Measurements from ENCODE around the gene CEP126.
"Not testable (repeated sequence)": the region's sequence is repeated elsewhere in the genome, so short reads cannot be mapped to it uniquely, and the experiment has no call there.

The CEP126 gene

GRCh38 chr11:101960231-101960630, 45.4 kb downstream of the CEP126 start:
- CTCF ChIA-PET: no interaction called here
- Histone ChIP-seq H3K9me3 (ENCODE audit: control insufficient read depth, insufficient read depth, low read depth, low read length) (no peaks in the 10 kb centered on the region), H3K36me3 (ENCODE audit: control insufficient read depth in 2 of 2, insufficient read depth in 1 of 2, low read length in 2 of 2) (no peaks in the 10 kb centered on the region), H3K4me3 (ENCODE audit: low read depth, low read length) (no peak overlapping the region), H3K27ac (ENCODE audit: extremely low read depth, low read depth, low read length) (no peak overlapping the region), H3K4me1 (ENCODE audit: control insufficient read depth, insufficient read depth, low read length) (no peaks in the 10 kb centered on the region)
- TF ChIP-seq ZNF23 (tag by site-specific recombination; IDR thresholded peaks at IDR 0.05; ENCODE audit: borderline replicate concordance) (no peak), ZNF211 (tag by site-specific recombination; IDR thresholded peaks at IDR 0.05; ENCODE audit: low read depth) (no peak), GLIS2 (tag by site-specific recombination; IDR thresholded peaks at IDR 0.05) (no peak), ZNF350 (tag by site-specific recombination; IDR thresholded peaks at IDR 0.05) (no peak), ZNF37A (tag by site-specific recombination; IDR thresholded peaks at IDR 0.05) (no peak)
- POLR2A ChIA-PET: no interaction called here

GRCh38 chr11:101964200-101964599, 49.4 kb downstream of the CEP126 start:
- CTCF ChIA-PET: interaction anchor here (0.6 kb wide), 1 partner anchor 178 kb away, joined by 3 read pairs; no protein-coding TSS in a partner anchor
- POLR2A ChIA-PET: not testable (repeated sequence)

DNA sequence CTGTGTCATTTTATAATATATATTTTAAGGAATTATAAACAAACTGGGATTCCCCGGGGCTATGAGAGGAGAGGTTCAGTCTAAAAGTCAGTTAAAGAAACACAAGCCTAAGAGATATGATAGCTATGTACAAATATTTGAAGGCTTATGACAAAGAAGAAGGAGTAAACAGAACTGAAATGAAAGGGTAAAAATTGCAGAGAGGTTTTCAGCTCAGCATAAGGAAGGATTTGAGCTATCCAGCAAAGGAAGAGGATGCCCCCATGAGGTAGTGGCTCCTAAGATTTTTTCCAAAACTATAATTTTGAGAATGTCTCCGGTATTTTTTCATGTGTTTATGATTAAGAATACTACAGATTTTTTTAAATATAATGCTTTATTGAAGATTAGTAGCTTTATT, 59.4 kb downstream of the CEP126 start:
- ChIA-PET POLR2A (no interaction called here), CTCF (interaction anchor here (0.6 to 1.2 kb wide), 6 partner anchors 9 to 1678 kb away, joined by 3 to 7 read pairs (median 3); no protein-coding TSS in a partner anchor)
- Histone ChIP-seq H3K4me3 (ENCODE audit: low read depth, low read length) (no peak overlapping the region), H3K4me1 (ENCODE audit: control insufficient read depth, insufficient read depth, low read length) (no peaks in the 10 kb centered on the region), H3K36me3 (ENCODE audit: control insufficient read depth in 2 of 2, insufficient read depth in 1 of 2, low read length in 2 of 2) (no peaks in the 10 kb centered on the region), H3K9me3 (ENCODE audit: control insufficient read depth, insufficient read depth, low read depth, low read length) (no peaks in the 10 kb centered on the region), H3K27ac (ENCODE audit: extremely low read depth, low read depth, low read length) (no peak overlapping the region)
- TF ChIP-seq ZNF660 (tag by site-specific recombination; IDR thresholded peaks at IDR 0.05) (no peak), ZNF677 (tag by site-specific recombination; IDR thresholded peaks at IDR 0.05) (no peak), ZNF248 (tag by site-specific recombination; IDR thresholded peaks at IDR 0.05) (no peak), ZNF513 (tag by site-specific recombination; IDR thresholded peaks at IDR 0.05) (no peak), ZNF623 (tag by site-specific recombination; IDR thresholded peaks at IDR 0.05) (no peak)
- TF ChIP-seq, protein P1, sequence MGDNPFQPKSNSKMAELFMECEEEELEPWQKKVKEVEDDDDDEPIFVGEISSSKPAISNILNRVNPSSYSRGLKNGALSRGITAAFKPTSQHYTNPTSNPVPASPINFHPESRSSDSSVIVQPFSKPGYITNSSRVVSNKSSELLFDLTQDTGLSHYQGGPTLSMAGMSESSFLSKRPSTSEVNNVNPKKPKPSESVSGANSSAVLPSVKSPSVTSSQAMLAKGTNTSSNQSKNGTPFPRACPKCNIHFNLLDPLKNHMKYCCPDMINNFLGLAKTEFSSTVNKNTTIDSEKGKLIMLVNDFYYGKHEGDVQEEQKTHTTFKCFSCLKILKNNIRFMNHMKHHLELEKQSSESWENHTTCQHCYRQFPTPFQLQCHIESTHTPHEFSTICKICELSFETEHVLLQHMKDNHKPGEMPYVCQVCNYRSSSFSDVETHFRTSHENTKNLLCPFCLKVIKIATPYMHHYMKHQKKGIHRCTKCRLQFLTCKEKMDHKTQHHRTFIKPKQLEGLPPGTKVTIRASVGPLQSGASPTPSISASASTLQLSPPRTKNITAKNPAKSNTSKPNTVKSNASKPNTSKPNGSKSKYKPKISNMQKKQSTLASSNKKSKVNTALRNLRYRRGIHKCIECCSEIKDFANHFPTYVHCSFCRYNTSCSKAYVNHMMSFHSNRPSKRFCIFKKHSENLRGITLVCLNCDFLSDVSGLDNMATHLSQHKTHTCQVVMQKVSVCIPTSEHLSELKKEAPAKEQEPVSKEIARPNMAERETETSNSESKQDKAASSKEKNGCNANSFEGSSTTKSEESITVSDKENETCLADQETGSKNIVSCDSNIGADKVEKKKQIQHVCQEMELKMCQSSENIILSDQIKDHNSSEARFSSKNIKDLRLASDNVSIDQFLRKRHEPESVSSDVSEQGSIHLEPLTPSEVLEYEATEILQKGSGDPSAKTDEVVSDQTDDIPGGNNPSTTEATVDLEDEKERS (tag by site-specific recombination; IDR thresholded peaks at IDR 0.05): no peak

More at GRCh38 chr11:101964200-101964599, 49.4 kb downstream of the CEP126 start:
- not testable (repeated sequence) for H3K27ac ChIP-seq (ENCODE audit: extremely low read depth, low read depth, low read length); H3K9me3 ChIP-seq (ENCODE audit: control insufficient read depth, insufficient read depth, low read depth, low read length); H3K36me3 ChIP-seq (ENCODE audit: control insufficient read depth in 2 of 2, insufficient read depth in 1 of 2, low read length in 2 of 2); H3K4me1 ChIP-seq (ENCODE audit: control insufficient read depth, insufficient read depth, low read length); H3K4me3 ChIP-seq (ENCODE audit: low read depth, low read length)

- no peak overlapping the region for H3K27ac ChIP-seq (ENCODE audit: extremely low read depth, low read depth, low read length)
- no peaks in the 10 kb centered on the region for H3K36me3 ChIP-seq (ENCODE audit: control insufficient read depth in 2 of 2, insufficient read depth in 1 of 2, low read length in 2 of 2)
- H3K9me3 ChIP-seq (ENCODE audit: control insufficient read depth, insufficient read depth, low read depth, low read length): no peaks in the 10 kb centered on the region
- CTCF ChIA-PET: interaction anchor here (0.6 to 1.2 kb wide), 6 partner anchors 9 to 1678 kb away, joined by 3 to 7 read pairs (median 3); no protein-coding TSS in a partner anchor
- H3K4me1 ChIP-seq (ENCODE audit: control insufficient read depth, insufficient read depth, low read length): no peaks in the 10 kb centered on the region
- H3K4me3 ChIP-seq (ENCODE audit: low read depth, low read length): no peak overlapping the region
- POLR2A ChIA-PET: no interaction called here
- no peak for TF ChIP-seq KLF9 (tag by site-specific recombination; IDR thresholded peaks at IDR 0.05; ENCODE audit: low read depth)
- no peak for TF ChIP-seq KLF7 (tag by site-specific recombination; IDR thresholded peaks at IDR 0.05; ENCODE audit: borderline replicate concordance)
- TF ChIP-seq BCL6B (tag by site-specific recombination; IDR thresholded peaks at IDR 0.05): no peak
- no peak for TF ChIP-seq ZNF433 (tag by site-specific recombination; IDR thresholded peaks at IDR 0.05; ENCODE audit: low read depth)
- no peak for TF ChIP-seq ZNF792 (tag by site-specific recombination; IDR thresholded peaks at IDR 0.05)
- TF ChIP-seq, protein P2, sequence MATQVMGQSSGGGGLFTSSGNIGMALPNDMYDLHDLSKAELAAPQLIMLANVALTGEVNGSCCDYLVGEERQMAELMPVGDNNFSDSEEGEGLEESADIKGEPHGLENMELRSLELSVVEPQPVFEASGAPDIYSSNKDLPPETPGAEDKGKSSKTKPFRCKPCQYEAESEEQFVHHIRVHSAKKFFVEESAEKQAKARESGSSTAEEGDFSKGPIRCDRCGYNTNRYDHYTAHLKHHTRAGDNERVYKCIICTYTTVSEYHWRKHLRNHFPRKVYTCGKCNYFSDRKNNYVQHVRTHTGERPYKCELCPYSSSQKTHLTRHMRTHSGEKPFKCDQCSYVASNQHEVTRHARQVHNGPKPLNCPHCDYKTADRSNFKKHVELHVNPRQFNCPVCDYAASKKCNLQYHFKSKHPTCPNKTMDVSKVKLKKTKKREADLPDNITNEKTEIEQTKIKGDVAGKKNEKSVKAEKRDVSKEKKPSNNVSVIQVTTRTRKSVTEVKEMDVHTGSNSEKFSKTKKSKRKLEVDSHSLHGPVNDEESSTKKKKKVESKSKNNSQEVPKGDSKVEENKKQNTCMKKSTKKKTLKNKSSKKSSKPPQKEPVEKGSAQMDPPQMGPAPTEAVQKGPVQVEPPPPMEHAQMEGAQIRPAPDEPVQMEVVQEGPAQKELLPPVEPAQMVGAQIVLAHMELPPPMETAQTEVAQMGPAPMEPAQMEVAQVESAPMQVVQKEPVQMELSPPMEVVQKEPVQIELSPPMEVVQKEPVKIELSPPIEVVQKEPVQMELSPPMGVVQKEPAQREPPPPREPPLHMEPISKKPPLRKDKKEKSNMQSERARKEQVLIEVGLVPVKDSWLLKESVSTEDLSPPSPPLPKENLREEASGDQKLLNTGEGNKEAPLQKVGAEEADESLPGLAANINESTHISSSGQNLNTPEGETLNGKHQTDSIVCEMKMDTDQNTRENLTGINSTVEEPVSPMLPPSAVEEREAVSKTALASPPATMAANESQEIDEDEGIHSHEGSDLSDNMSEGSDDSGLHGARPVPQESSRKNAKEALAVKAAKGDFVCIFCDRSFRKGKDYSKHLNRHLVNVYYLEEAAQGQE (tag by site-specific recombination; IDR thresholded peaks at IDR 0.05): no peak
Measured at GRCh38 chr11:101974771-101975170, 60.0 kb downstream of the CEP126 start.

Data from HEK293 (cell line).